ENCODE measurements around the gene ALOX15. TPM values are rescaled to one million over a fixed set of nuclear protein-coding genes. Genes with fewer than 3 reads are reported as not detected.
"Not testable (repeated sequence)": the region's sequence is repeated elsewhere in the genome, so short reads cannot be mapped to it uniquely, and the experiment has no call there.

ALOX15 gene
- total RNA-seq, 1 donor from 2014 or later, result not detected

GRCh38 chr17:4626734-4627256 lies 14.7 kb downstream of the ALOX15 start:
- no peak overlapping the region for H3K4me3 ChIP-seq (ENCODE audit: low read depth, low read length)
- peaks cover 1% of the 10 kb centered on the region for H3K27me3 ChIP-seq (ENCODE audit: control insufficient read depth, insufficient read depth, low read length)
- no peaks in the 10 kb centered on the region for H3K36me3 ChIP-seq (ENCODE audit: control insufficient read depth, insufficient read depth, low read length)
- FAIRE-seq, result no peak
- no peak for TF ChIP-seq CTCF (IDR thresholded peaks at IDR 0.05; ENCODE audit: insufficient read depth, low read length, severe bottlenecking)
- no peak for DNase-seq (ENCODE audit: low read depth)

GRCh38 chr17:4625181-4625617 lies 16.3 kb downstream of the ALOX15 start:
- DNase-seq (ENCODE audit: low read depth), result peak; percentile 13
- FAIRE-seq, result no peak
- H3K27me3 ChIP-seq (ENCODE audit: control insufficient read depth, insufficient read depth, low read length), result peaks cover 1% of the 10 kb centered on the region
- no peaks in the 10 kb centered on the region for H3K36me3 ChIP-seq (ENCODE audit: control insufficient read depth, insufficient read depth, low read length)
- TF ChIP-seq CTCF (IDR thresholded peaks at IDR 0.05; ENCODE audit: insufficient read depth, low read length, severe bottlenecking), result no peak
- no peak overlapping the region for H3K4me3 ChIP-seq (ENCODE audit: low read depth, low read length)

- DNase-seq (ENCODE audit: low read depth), result peak; percentile 8
Observed at GRCh38 chr17:4624451-4624911, 17.0 kb downstream of the ALOX15 start.

GRCh38 chr17:4623249-4623648 lies 18.2 kb downstream of the ALOX15 start:
- DNase-seq (ENCODE audit: low read depth), result peak; percentile 87
- H3K36me3 ChIP-seq (ENCODE audit: control insufficient read depth, insufficient read depth, low read length), result no peaks in the 10 kb centered on the region
- FAIRE-seq, result no peak
- H3K4me3 ChIP-seq (ENCODE audit: low read depth, low read length), result no peak overlapping the region
- no peak for TF ChIP-seq CTCF (IDR thresholded peaks at IDR 0.05; ENCODE audit: insufficient read depth, low read length, severe bottlenecking)
- H3K27me3 ChIP-seq (ENCODE audit: control insufficient read depth, insufficient read depth, low read length), result peaks cover 1% of the 10 kb centered on the region

More at GRCh38 chr17:4624451-4624911, 17.0 kb downstream of the ALOX15 start:
- H3K27me3 ChIP-seq (ENCODE audit: control insufficient read depth, insufficient read depth, low read length); FAIRE-seq; H3K36me3 ChIP-seq (ENCODE audit: control insufficient read depth, insufficient read depth, low read length); H3K4me3 ChIP-seq (ENCODE audit: low read depth, low read length): not testable (repeated sequence)

GRCh38 chr17:4622375-4622774 lies 19.1 kb downstream of the ALOX15 start:
- no peak for FAIRE-seq
- H3K4me3 ChIP-seq (ENCODE audit: low read depth, low read length), result no peak overlapping the region
- H3K27me3 ChIP-seq (ENCODE audit: control insufficient read depth, insufficient read depth, low read length), result peaks cover 2% of the 10 kb centered on the region
- no peak for DNase-seq (ENCODE audit: low read depth)
- no peaks in the 10 kb centered on the region for H3K36me3 ChIP-seq (ENCODE audit: control insufficient read depth, insufficient read depth, low read length)
- no peak for TF ChIP-seq CTCF (IDR thresholded peaks at IDR 0.05; ENCODE audit: insufficient read depth, low read length, severe bottlenecking)

GRCh38 chr17:4620531-4621101 lies 20.9 kb downstream of the ALOX15 start:
- no peak for TF ChIP-seq CTCF (IDR thresholded peaks at IDR 0.05; ENCODE audit: insufficient read depth, low read length, severe bottlenecking)
- Histone ChIP-seq H3K36me3 (ENCODE audit: control insufficient read depth, insufficient read depth, low read length) (no peaks in the 10 kb centered on the region), H3K27me3 (ENCODE audit: control insufficient read depth, insufficient read depth, low read length) (peaks cover 5% of the 10 kb centered on the region), H3K4me3 (ENCODE audit: low read depth, low read length) (no peak overlapping the region)
- FAIRE-seq (no peak), DNase-seq (ENCODE audit: low read depth) (no peak)
